ENCODE results near the gene THRB.

Gene THRB

GRCh38 chr3:24355806-24356205 lies 138.8 kb downstream of the THRB start:
- no peak overlapping the region for H3K4me2 ChIP-seq (ENCODE audit: low read length)
- H3K4me1 ChIP-seq: no peaks in the 10 kb centered on the region
- no peaks in the 10 kb centered on the region for H3K9me3 ChIP-seq (ENCODE audit: control insufficient read depth, low read length)
- no peaks in the 10 kb centered on the region for H3K36me3 ChIP-seq (ENCODE audit: control insufficient read depth, insufficient read depth, low read length)
- H2AFZ ChIP-seq: no peak overlapping the region
- no peaks in the 10 kb centered on the region for H3K27me3 ChIP-seq (ENCODE audit: control insufficient read depth, insufficient read depth, low read length)
- no peak overlapping the region for H3K9ac ChIP-seq
- TF ChIP-seq, protein P1, sequence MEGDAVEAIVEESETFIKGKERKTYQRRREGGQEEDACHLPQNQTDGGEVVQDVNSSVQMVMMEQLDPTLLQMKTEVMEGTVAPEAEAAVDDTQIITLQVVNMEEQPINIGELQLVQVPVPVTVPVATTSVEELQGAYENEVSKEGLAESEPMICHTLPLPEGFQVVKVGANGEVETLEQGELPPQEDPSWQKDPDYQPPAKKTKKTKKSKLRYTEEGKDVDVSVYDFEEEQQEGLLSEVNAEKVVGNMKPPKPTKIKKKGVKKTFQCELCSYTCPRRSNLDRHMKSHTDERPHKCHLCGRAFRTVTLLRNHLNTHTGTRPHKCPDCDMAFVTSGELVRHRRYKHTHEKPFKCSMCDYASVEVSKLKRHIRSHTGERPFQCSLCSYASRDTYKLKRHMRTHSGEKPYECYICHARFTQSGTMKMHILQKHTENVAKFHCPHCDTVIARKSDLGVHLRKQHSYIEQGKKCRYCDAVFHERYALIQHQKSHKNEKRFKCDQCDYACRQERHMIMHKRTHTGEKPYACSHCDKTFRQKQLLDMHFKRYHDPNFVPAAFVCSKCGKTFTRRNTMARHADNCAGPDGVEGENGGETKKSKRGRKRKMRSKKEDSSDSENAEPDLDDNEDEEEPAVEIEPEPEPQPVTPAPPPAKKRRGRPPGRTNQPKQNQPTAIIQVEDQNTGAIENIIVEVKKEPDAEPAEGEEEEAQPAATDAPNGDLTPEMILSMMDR (IDR thresholded peaks at IDR 0.05): no peak
- H3K27ac ChIP-seq: no peak overlapping the region
- no peak overlapping the region for H3K4me3 ChIP-seq (ENCODE audit: low read depth, low read length)
- no peaks in the 10 kb centered on the region for H3K79me2 ChIP-seq

GRCh38 chr3:24354230-24354629 lies 140.4 kb downstream of the THRB start:
- TF ChIP-seq, protein P1 (IDR thresholded peaks at IDR 0.05): no peak
- Histone ChIP-seq H3K9me3 (ENCODE audit: control insufficient read depth, low read length) (no peaks in the 10 kb centered on the region), H3K27me3 (ENCODE audit: control insufficient read depth, insufficient read depth, low read length) (no peaks in the 10 kb centered on the region), H3K4me1 (no peaks in the 10 kb centered on the region), H3K36me3 (ENCODE audit: control insufficient read depth, insufficient read depth, low read length) (no peaks in the 10 kb centered on the region), H3K9ac (no peak overlapping the region), H3K79me2 (no peaks in the 10 kb centered on the region), H3K27ac (no peak overlapping the region), H3K4me3 (ENCODE audit: low read depth, low read length) (no peak overlapping the region), H3K4me2 (ENCODE audit: low read length) (no peak overlapping the region), H2AFZ (no peak overlapping the region)

- no peak overlapping the region for H3K4me2 ChIP-seq (ENCODE audit: low read length)
- no peaks in the 10 kb centered on the region for H3K79me2 ChIP-seq
- H3K36me3 ChIP-seq (ENCODE audit: control insufficient read depth, insufficient read depth, low read length): no peaks in the 10 kb centered on the region
- no peak overlapping the region for H3K27ac ChIP-seq
- TF ChIP-seq, protein P1 (IDR thresholded peaks at IDR 0.05): no peak
- H3K4me3 ChIP-seq (ENCODE audit: low read depth, low read length): no peak overlapping the region
- H3K27me3 ChIP-seq (ENCODE audit: control insufficient read depth, insufficient read depth, low read length): no peaks in the 10 kb centered on the region
- no peak overlapping the region for H3K9ac ChIP-seq
- no peaks in the 10 kb centered on the region for H3K9me3 ChIP-seq (ENCODE audit: control insufficient read depth, low read length)
- no peaks in the 10 kb centered on the region for H3K4me1 ChIP-seq
- H2AFZ ChIP-seq: no peak overlapping the region
Measured at GRCh38 chr3:24352893-24353553, 141.6 kb downstream of the THRB start.

GRCh38 chr3:24351779-24352469 lies 142.7 kb downstream of the THRB start:
- Histone ChIP-seq H3K27ac (no peak overlapping the region), H3K79me2 (no peaks in the 10 kb centered on the region), H3K9me3 (ENCODE audit: control insufficient read depth, low read length) (no peaks in the 10 kb centered on the region), H3K27me3 (ENCODE audit: control insufficient read depth, insufficient read depth, low read length) (no peaks in the 10 kb centered on the region), H3K36me3 (ENCODE audit: control insufficient read depth, insufficient read depth, low read length) (no peaks in the 10 kb centered on the region), H3K4me1 (no peaks in the 10 kb centered on the region), H3K4me2 (ENCODE audit: low read length) (no peak overlapping the region), H2AFZ (no peak overlapping the region), H3K9ac (no peak overlapping the region), H3K4me3 (ENCODE audit: low read depth, low read length) (no peak overlapping the region)
- TF ChIP-seq, protein P1 (IDR thresholded peaks at IDR 0.05): no peak
